K562 (cell line): ENCODE results near the gene ANKS1A. TPM values are rescaled to one million over a fixed set of nuclear protein-coding genes. Genes with fewer than 3 reads are reported as not detected.
A peak's percentile ranks its signal among the peaks of the same experiment; 100 is the strongest.

Experiments used
- CHD4 ChIP-seq: fragments of 200-600 bp; sonication (generic); IDR thresholded peaks from 3 replicates; pipeline ENCODE4 v1.6.1; 2012; ENCODE audit warnings: low read depth, mild to moderate bottlenecking, mixed read lengths, low read length, inconsistent platforms; ENCODE audit not compliant: insufficient read depth, insufficient replicate concordance, poor library complexity, severe bottlenecking
- FOXK2 ChIP-seq, 2 experiments: fragments of 450-650 bp; IDR thresholded peaks in 1 of 2; conservative IDR thresholded peaks in 1 of 2; 2 replicates each; pipeline ENCODE4 v1.6.1; 2016; ENCODE audit warnings: low read depth in 2 of 2, mild to moderate bottlenecking in 1 of 2
- GATAD2B ChIP-seq: fragments of 450-650 bp; IDR thresholded peaks from 2 replicates; pipeline ENCODE4 v1.6.1; 2017; ENCODE audit warnings: mild to moderate bottlenecking, borderline replicate concordance
- HNRNPLL ChIP-seq: fragments of 200-400 bp; formaldehyde crosslinking; IDR thresholded peaks from 2 replicates; pipeline ENCODE4 v1.6.1; 2017; ENCODE audit warnings: low read length, low read depth, mild to moderate bottlenecking; ENCODE audit not compliant: poor library complexity, severe bottlenecking
- MGA ChIP-seq: fragments of 450-650 bp; IDR thresholded peaks from 2 replicates; pipeline ENCODE4 v1.6.1; 2016; ENCODE audit warnings: mild to moderate bottlenecking, moderate library complexity
- RAD21 ChIP-seq, 2 experiments: fragments of 250-450 bp in 1 of 2; fragments of 450-650 bp in 1 of 2; sonication (Bioruptor Pico) in 1 of 2; formaldehyde crosslinking in 1 of 2; IDR thresholded peaks in 1 of 2; conservative IDR thresholded peaks in 1 of 2; 2 replicates each; pipeline versions ENCODE4 v1.4.0 to v1.8.0; 2020 to 2022; ENCODE audit warnings: mild to moderate bottlenecking in 2 of 2, moderate library complexity in 1 of 2
- RCOR1 ChIP-seq, 2 experiments: IDR thresholded peaks; 2 replicates each; pipeline ENCODE4 v1.6.1; 2012; ENCODE audit warnings: low read depth in 2 of 2, low read length in 2 of 2, borderline replicate concordance in 1 of 2, improper control_type of control experiment in 1 of 2
- SMAD4 ChIP-seq: fragments of 250-450 bp; sonication (Bioruptor Pico); conservative IDR thresholded peaks from 2 replicates; pipeline ENCODE4 v1.8.0; 2021; ENCODE audit warnings: inconsistent platforms, mild to moderate bottlenecking, moderate library complexity
- SNRNP70 ChIP-seq: fragments of 200-400 bp; formaldehyde crosslinking; optimal IDR thresholded peaks from 2 replicates; pipeline ENCODE3; 2017; ENCODE audit warnings: low read depth, low read length
- ZNF12 ChIP-seq: sonication (generic); formaldehyde crosslinking; IDR thresholded peaks from 2 replicates; pipeline ENCODE4 v1.4.0; 2020; ENCODE audit warnings: mild to moderate bottlenecking, missing genetic modification reagents
- polyA plus RNA-seq, 8 experiments: library from polyadenylated mRNA; depleted of rRNA in 4 of 8; stranded (reverse) in 5 of 8; unstranded in 3 of 8; fragments of >200 nt; fragmentation: Nextera tagmentation in 2 of 8; fragmentation: Illumina TruSeq in 1 of 8; extraction: Ambion mirVana in 2 of 8; extraction: Trizol in 1 of 8; gene quantifications; 2 replicates each; pipeline versions ENCODE4 v1.2.1 to v1.2.3, GENCODE V29; 2011 to 2014; ENCODE audit warnings: inconsistent platforms in 1 of 8, missing spikeins in 1 of 8
- total RNA-seq, 7 experiments: library from RNA; depleted of rRNA in 6 of 7; stranded (reverse); fragments of >200 nt in 6 of 7; fragmentation: Illumina TruSeq in 2 of 7; extraction: Trizol in 2 of 7; gene quantifications; 2 replicates each; pipeline versions ENCODE4 v1.2.1 to v1.2.3, GENCODE V29; 2011 to 2021; ENCODE audit warnings: low replicate concordance in 1 of 7
- TF ChIP-seq, protein P1 (sequence below): fragments of 450-650 bp; IDR thresholded peaks from 2 replicates; pipeline ENCODE4 v1.6.1; 2017; ENCODE audit warnings: mild to moderate bottlenecking, moderate library complexity

Gene ANKS1A
- total and polyA plus RNA-seq, 9 of the 15 experiments (the other 6 are each of a cell fraction or from before 2014, with no cell fraction given), result 1.1 to 13.8 (median 5.3) TPM

DNA sequence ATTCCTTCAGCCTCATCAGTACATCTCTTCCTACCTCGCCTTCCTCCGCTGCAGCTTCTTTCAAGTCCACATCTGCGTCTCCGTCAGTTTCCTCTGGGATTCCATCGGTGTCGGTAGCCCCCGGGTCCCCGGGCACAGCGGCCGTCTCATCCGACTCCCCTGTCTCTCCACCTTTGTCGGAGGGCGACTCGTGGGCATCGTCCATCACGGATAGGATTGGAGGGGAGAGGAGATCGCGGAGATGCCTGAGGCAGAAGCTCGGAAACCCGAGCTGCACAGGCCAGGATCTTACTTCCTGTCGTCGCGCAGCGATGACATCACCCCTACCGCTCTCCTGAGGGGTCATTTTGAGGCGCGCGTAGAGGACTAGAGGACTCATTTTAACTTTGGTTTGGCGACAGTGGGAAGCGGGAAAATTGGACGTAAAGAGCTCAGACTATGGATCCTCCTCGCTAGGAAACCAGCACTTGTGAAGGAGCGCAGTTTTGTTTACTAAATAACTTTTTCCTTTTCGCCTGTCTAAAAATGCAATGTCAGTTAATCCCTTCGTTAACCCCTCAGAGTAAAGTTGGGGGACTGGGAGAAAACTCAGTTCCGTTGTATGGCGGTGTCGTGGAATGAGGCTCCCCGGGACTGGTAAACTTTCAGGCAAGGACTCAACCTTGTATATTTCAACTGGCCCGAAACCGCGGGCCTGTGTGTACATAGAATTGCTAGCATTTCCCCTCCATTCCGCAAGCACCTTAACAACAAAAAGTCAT lies 1.1 kb upstream of the ANKS1A start, which contains the start of gene TAF11 (continued):
- TF ChIP-seq, protein P1, sequence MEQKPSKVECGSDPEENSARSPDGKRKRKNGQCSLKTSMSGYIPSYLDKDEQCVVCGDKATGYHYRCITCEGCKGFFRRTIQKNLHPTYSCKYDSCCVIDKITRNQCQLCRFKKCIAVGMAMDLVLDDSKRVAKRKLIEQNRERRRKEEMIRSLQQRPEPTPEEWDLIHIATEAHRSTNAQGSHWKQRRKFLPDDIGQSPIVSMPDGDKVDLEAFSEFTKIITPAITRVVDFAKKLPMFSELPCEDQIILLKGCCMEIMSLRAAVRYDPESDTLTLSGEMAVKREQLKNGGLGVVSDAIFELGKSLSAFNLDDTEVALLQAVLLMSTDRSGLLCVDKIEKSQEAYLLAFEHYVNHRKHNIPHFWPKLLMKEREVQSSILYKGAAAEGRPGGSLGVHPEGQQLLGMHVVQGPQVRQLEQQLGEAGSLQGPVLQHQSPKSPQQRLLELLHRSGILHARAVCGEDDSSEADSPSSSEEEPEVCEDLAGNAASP, result no peak
- no peak for TF ChIP-seq RAD21 (CRISPR knock-in tag; conservative IDR thresholded peaks at IDR 0.05 in 1 of 2, IDR thresholded peaks at IDR 0.05 in 1 of 2)
- TF ChIP-seq CHD4, result no peak
- no peak; the same call in 1 of the 2 replicates for TF ChIP-seq MGA
- TF ChIP-seq SMAD4 (CRISPR knock-in tag), result peak; percentile 51
- no peak for TF ChIP-seq ZNF12 (CRISPR knock-in tag)
- TF ChIP-seq HNRNPLL, result no peak
- peak; percentile 78 for TF ChIP-seq GATAD2B
- peak in 1 of 2 experiments; percentile 87; a peak in 2 of 4 replicates for TF ChIP-seq RCOR1 (IDR thresholded peaks at IDR 0.05; ENCODE audit: borderline replicate concordance in 1 of 2, low read depth in 2 of 2, low read length in 2 of 2)
- TF ChIP-seq FOXK2 (conservative IDR thresholded peaks at IDR 0.05 in 1 of 2, IDR thresholded peaks at IDR 0.05 in 1 of 2; ENCODE audit: low read depth in 2 of 2), result peak; percentile 68 to 78
- no peak for TF ChIP-seq SNRNP70
